ENCODE data around the gene LAMA5. TPM values are rescaled to one million over a fixed set of nuclear protein-coding genes. Genes with fewer than 3 reads are reported as not detected.

Gene LAMA5
- total and polyA plus RNA-seq, 2 of the 8 experiments (the other 6 are each of a cell fraction or from before 2014, with no cell fraction given) = 34.4 to 225 TPM

DNA sequence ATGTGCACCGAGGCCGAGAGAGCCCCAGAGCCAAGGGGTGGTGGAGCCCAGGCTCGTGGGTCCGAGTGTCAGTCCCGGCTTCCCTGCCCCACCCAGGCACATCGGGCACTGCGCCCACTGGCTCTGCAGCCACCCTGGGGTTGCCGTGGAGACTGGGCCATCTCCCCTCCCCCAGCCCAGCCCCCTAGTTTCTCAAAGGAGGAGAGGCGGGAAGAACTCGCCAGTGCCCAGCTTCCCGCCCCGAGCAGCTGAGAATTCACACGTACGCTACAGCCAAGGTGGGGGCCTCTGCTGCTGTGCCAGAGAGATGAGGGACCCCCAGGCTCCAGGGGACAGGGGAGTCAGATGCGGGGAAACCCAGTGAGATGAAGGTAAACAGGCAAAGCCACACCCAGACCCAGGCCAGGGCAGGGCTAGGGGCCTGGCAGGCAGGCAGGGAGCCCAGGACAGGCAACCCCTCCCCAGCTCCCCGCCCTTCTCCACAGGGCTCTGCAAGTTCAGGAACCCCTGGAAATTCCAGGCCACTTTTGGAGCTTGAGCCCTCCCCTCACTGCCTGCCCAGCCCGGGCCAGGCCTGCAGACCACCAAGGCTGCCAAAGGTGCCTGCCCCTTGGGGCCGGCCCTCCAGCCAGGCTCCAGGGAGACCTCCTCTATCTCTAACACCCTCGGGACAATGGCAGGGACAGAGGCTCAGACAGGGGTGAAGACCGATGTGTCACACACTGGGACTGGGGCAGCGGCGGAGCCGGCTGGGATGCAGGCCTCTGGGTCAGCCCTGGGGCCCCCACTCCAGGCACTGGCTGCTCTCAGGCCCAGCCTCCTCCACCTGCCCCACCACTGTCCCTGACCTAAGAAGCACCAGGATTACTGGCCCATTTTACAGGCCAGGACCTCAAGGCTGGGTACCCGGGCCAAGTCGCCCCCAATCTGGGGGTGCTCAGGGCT is 6.0 kb downstream of the LAMA5 start:
- H3K23me2 ChIP-seq (ENCODE audit: low read depth, low read length) = peaks cover 5% of the 10 kb centered on the region
- peak overlapping the region; percentile 51 to 62 for H3K4me2 ChIP-seq (ENCODE audit: insufficient read depth in 1 of 2, low read depth in 2 of 2, low read length in 2 of 2)
- CTCF ChIA-PET (ENCODE audit: partially characterized antibody) = interaction anchor here (1.1 to 10.9 kb wide), 3 partner anchors 9 to 20 kb away, joined by 3 to 212 read pairs (median 5); partner anchors contain the start of gene RPS21
- WGBS, 2 experiments (ENCODE audit: extremely low coverage in 1 of 2, insufficient coverage in 1 of 2, insufficient read length in 1 of 2, insufficient replicate concordance in 2 of 2, low coverage in 1 of 2, low lambda C conversion rate in 2 of 2, missing lambda C conversion rate in 1 of 2) = 56% methylated on average over 18 of the region's 25 CpGs; no CpG with 5 or more reads in 1 of the 2 experiments
- peaks cover 0 to 19% (median 2%) of the 10 kb centered on the region in 4 experiments; a peak in 3 of 8 replicates for H3K36me3 ChIP-seq (ENCODE audit: control insufficient read depth in 2 of 4, insufficient read depth in 4 of 4, low read length in 3 of 4)
- peaks cover 13 to 82% of the 10 kb centered on the region in 2 experiments; a peak in 3 of 4 replicates for H3K79me2 ChIP-seq (ENCODE audit: control insufficient read depth in 1 of 2, insufficient read depth in 2 of 2, low read length in 2 of 2)
- peak overlapping the region; percentile 99 for H4K8ac ChIP-seq (ENCODE audit: extremely low read depth, insufficient read depth, low read length)
- H2BK15ac ChIP-seq (ENCODE audit: low read length) = no peak overlapping the region; the same call in 1 of the 2 replicates
- peak overlapping the region; percentile 56 for H3K56ac ChIP-seq (replicated peaks; ENCODE audit: insufficient read length, low read depth, low read length)
- H3K4ac ChIP-seq (replicated peaks; ENCODE audit: insufficient read length, low read depth, low read length) = peak overlapping the region; percentile 97
- H2AK5ac ChIP-seq (ENCODE audit: low read depth, low read length) = peak overlapping the region; percentile 95
- H2BK5ac ChIP-seq (ENCODE audit: low read depth, low read length) = peak overlapping the region; percentile 99
- no peak overlapping the region for H3K23ac ChIP-seq (ENCODE audit: insufficient read length)
- peaks cover 7 to 20% of the 10 kb centered on the region in 2 experiments for H4K20me1 ChIP-seq (replicated peaks in 1 of 2; ENCODE audit: control insufficient read depth in 1 of 2, insufficient read depth in 2 of 2, low read length in 2 of 2)
- peak overlapping the region; percentile 82 for H2BK12ac ChIP-seq (ENCODE audit: low read depth, low read length)
- FAIRE-seq = no peak
- DNase-seq (ENCODE audit: low read depth in 1 of 2, low spot score in 2 of 2) = peak in 1 of 2 experiments; percentile 66
- H2AFZ ChIP-seq (ENCODE audit: low read length) = no peak overlapping the region
- H4K91ac ChIP-seq (replicated peaks; ENCODE audit: insufficient read length, low read length) = peak overlapping the region; percentile 95
- TF ChIP-seq MAX (IDR thresholded peaks at IDR 0.05) = 0 out of 2 replicates have a peak, but pooled peaks have one; percentile 16
- peak; percentile 40 for TF ChIP-seq ASH2L (IDR thresholded peaks at IDR 0.05; ENCODE audit: low read length)
- peak; percentile 14 for TF ChIP-seq TAF7 (optimal IDR thresholded peaks at IDR 0.05; ENCODE audit: borderline replicate concordance, low read depth, low read length)
- no peak for TF ChIP-seq BRCA1 (IDR thresholded peaks at IDR 0.05; ENCODE audit: low read depth, low read length)
- peak; percentile 85; the same call in 1 of the 2 replicates for TF ChIP-seq KDM1A (IDR thresholded peaks at IDR 0.05; ENCODE audit: borderline replicate concordance, low read length)
- H4K5ac ChIP-seq (ENCODE audit: insufficient read length, low read depth, low read length) = peak overlapping the region; percentile 95
- H3K4me3 ChIP-seq (ENCODE audit: extremely low read depth in 1 of 4, insufficient read depth in 2 of 4, low read depth in 3 of 4, low read length in 4 of 4) = peak overlapping the region in 1 of 4 experiments; percentile 34; a peak in 1 of 8 replicates
- peak overlapping the region; percentile 92 for H3K27ac ChIP-seq (ENCODE audit: low read depth, low read length)
- peak overlapping the region; percentile 93 for H3K18ac ChIP-seq (ENCODE audit: extremely low read depth, low read length)
- peak overlapping the region in 2 of 4 experiments; percentile 51 to 52; a peak in 5 of 7 replicates for H3K9ac ChIP-seq (replicated peaks in 1 of 4; ENCODE audit: extremely low read depth in 1 of 4, low read depth in 3 of 4, low read length in 3 of 4)
- H3K27me3 ChIP-seq (replicated peaks in 1 of 4; ENCODE audit: control insufficient read depth in 3 of 4, extremely low read depth in 1 of 4, insufficient read depth in 3 of 4, low read length in 3 of 4) = no peaks in the 10 kb centered on the region
- H2BK20ac ChIP-seq (ENCODE audit: low read length) = peak overlapping the region; percentile 90
- no peaks in the 10 kb centered on the region for H3K9me3 ChIP-seq (ENCODE audit: insufficient read depth in 2 of 2, low read depth in 1 of 2, low read length in 1 of 2)
- H3K79me1 ChIP-seq (ENCODE audit: low read depth, low read length) = peaks cover 22% of the 10 kb centered on the region
- H3K4me1 ChIP-seq (replicated peaks in 1 of 4; ENCODE audit: control insufficient read depth in 3 of 4, insufficient read depth in 4 of 4, low read length in 3 of 4) = peaks cover 10 to 76% (median 63%) of the 10 kb centered on the region in 4 experiments
- H3K14ac ChIP-seq (ENCODE audit: insufficient read length) = no peak overlapping the region
- H2BK120ac ChIP-seq (replicated peaks; ENCODE audit: low read depth, low read length) = peak overlapping the region; percentile 80
- POLR2A ChIA-PET (ENCODE audit: partially characterized antibody) = interaction anchor here (0.7 to 12.6 kb wide), 13 partner anchors 6 to 60 kb away, joined by 3 to 213 read pairs (median 4); partner anchors contain the start of genes ADRM1 and RPS21

All from H1 (cell line).